SK-N-SH (cell line): ENCODE measurements around the gene LMO2. TPM values are rescaled to one million over a fixed set of nuclear protein-coding genes. Genes with fewer than 3 reads are reported as not detected.

Experiments
- CTCF ChIA-PET: fragments of 300-600, 350-600 bp; formaldehyde crosslinking; extraction: SDS; loops from one replicate; lab custom pipeline; 2021; lab: Yijun Ruan, JAX
- POLR2A ChIA-PET: fragments of 350-600 bp; sonication (Branson Sonifier 250); formaldehyde crosslinking; extraction: SDS; loops from one replicate; lab custom pipeline; 2020; ENCODE audit warnings: antibody characterized with exemption, inconsistent platforms; lab: Yijun Ruan, JAX
- DNase-seq: peaks from one replicate; pipeline ENCODE4 v3.0.0; 2012
- H2AFZ ChIP-seq: fragments of 200-600 bp; sonication (generic); 2 replicates; pipeline ENCODE4 v1.8.1; 2016; ENCODE audit warnings: antibody characterized with exemption, mild to moderate bottlenecking, low read depth
- H3F3A ChIP-seq: fragments of 200-600 bp; sonication (generic); replicated peaks from 2 replicates; pipeline ENCODE3; 2016; ENCODE audit warnings: antibody characterized with exemption, mild to moderate bottlenecking; ENCODE audit not compliant: insufficient read depth
- H3K27ac ChIP-seq, 2 experiments: fragments of 200-500 bp in 1 of 2; fragments of 200-600 bp in 1 of 2; sonication (Bioruptor generic) in 1 of 2; sonication (generic), shearing (Covaris generic) in 1 of 2; 2 replicates each; pipeline versions ENCODE4 v1.5.1 to v1.6.1; 2014 to 2016; ENCODE audit warnings: low read depth in 2 of 2, inconsistent platforms in 1 of 2, low read length in 1 of 2, mild to moderate bottlenecking in 1 of 2, mixed read lengths in 1 of 2
- H3K27me3 ChIP-seq: fragments of 200-600 bp; sonication (generic), shearing (Covaris generic); 2 replicates; pipeline ENCODE4 v1.6.1; 2016; ENCODE audit warnings: mixed run types; ENCODE audit not compliant: insufficient read depth
- H3K36me3 ChIP-seq, 2 experiments: fragments of 200-500 bp in 1 of 2; fragments of 200-600 bp in 1 of 2; sonication (Bioruptor generic) in 1 of 2; sonication (generic) in 1 of 2; replicated peaks in 1 of 2; 2 replicates each; pipeline versions ENCODE3 to v1.5.1; 2014 to 2016; ENCODE audit warnings: low read length in 1 of 2, mild to moderate bottlenecking in 1 of 2; ENCODE audit not compliant: insufficient read depth in 2 of 2, control insufficient read depth in 1 of 2
- H3K4me1 ChIP-seq, 2 experiments: fragments of 200-500 bp in 1 of 2; fragments of 200-600 bp in 1 of 2; sonication (Bioruptor generic) in 1 of 2; sonication (generic), shearing (Covaris generic) in 1 of 2; 2 replicates each; pipeline versions ENCODE4 v1.5.1 to v1.6.1; 2014 to 2016; ENCODE audit warnings: low read depth in 1 of 2, low read length in 1 of 2, mixed run types in 1 of 2; ENCODE audit not compliant: insufficient read depth in 2 of 2, control insufficient read depth in 1 of 2
- H3K4me2 ChIP-seq: fragments of 200-600 bp; sonication (generic), shearing (Covaris generic); 2 replicates; pipeline ENCODE4 v1.6.1; 2017; ENCODE audit warnings: mixed run types
- H3K4me3 ChIP-seq, 2 experiments: fragments of 200-500 bp in 1 of 2; fragments of 200-600 bp in 1 of 2; sonication (Bioruptor generic) in 1 of 2; sonication (generic), shearing (Covaris generic) in 1 of 2; 2 replicates each; pipeline versions ENCODE4 v1.5.1 to v1.8.1; 2014 to 2016; ENCODE audit warnings: low read depth in 2 of 2, inconsistent platforms in 1 of 2, low read length in 1 of 2, mild to moderate bottlenecking in 1 of 2, mixed read lengths in 1 of 2, moderate library complexity in 1 of 2
- H3K79me2 ChIP-seq: fragments of 200-600 bp; sonication (generic); 2 replicates; pipeline ENCODE4 v1.8.1; 2017; ENCODE audit warnings: mild to moderate bottlenecking; ENCODE audit not compliant: insufficient read depth
- H3K9ac ChIP-seq: fragments of 200-600 bp; sonication (generic); 2 replicates; pipeline ENCODE4 v1.6.1; 2017; ENCODE audit warnings: mixed run types
- H3K9me2 ChIP-seq: fragments of 200-600 bp; sonication (generic); 2 replicates; pipeline ENCODE4 v1.6.1; 2017; ENCODE audit warnings: mixed run types
- H3K9me3 ChIP-seq: fragments of 200-600 bp; sonication (generic); 2 replicates; pipeline ENCODE4 v1.6.1; 2017; ENCODE audit warnings: mixed run types, mild to moderate bottlenecking, moderate library complexity
- H4K20me1 ChIP-seq: fragments of 200-600 bp; sonication (generic); 2 replicates; pipeline ENCODE4 v1.6.1; 2017; ENCODE audit warnings: mild to moderate bottlenecking, mixed run types; ENCODE audit not compliant: insufficient read depth
- CHD2 ChIP-seq: fragments of 150-350 bp; IDR thresholded peaks from 2 replicates; pipeline ENCODE4 v1.6.1; 2018; ENCODE audit warnings: low read length; ENCODE audit not compliant: partially characterized antibody
- EZH2phosphoT487 ChIP-seq: fragments of 200-600 bp; sonication (generic); IDR thresholded peaks from 2 replicates; pipeline ENCODE4 v1.6.1; 2017; ENCODE audit warnings: low read depth, mixed run types, mild to moderate bottlenecking, antibody characterized with exemption, moderate library complexity, borderline replicate concordance
- FOSL2 ChIP-seq: IDR thresholded peaks from 2 replicates; pipeline ENCODE4 v1.4.0; 2012; ENCODE audit warnings: low read depth, mild to moderate bottlenecking, moderate library complexity, borderline replicate concordance
- FOXJ3 ChIP-seq: sonication (generic); formaldehyde crosslinking; IDR thresholded peaks from 2 replicates; pipeline ENCODE4 v1.5.1; 2020; ENCODE audit warnings: mild to moderate bottlenecking, missing genetic modification reagents
- FOXM1 ChIP-seq: IDR thresholded peaks from 2 replicates; pipeline ENCODE4 v1.4.0; 2012; ENCODE audit warnings: low read depth, mild to moderate bottlenecking
- IRF3 ChIP-seq: fragments of 150-350 bp; IDR thresholded peaks from 2 replicates; pipeline ENCODE4 v1.6.1; 2016; ENCODE audit warnings: mild to moderate bottlenecking, low read depth, low read length
- JUND ChIP-seq: IDR thresholded peaks from 2 replicates; pipeline ENCODE4 v1.4.0; 2012
- MAX ChIP-seq: IDR thresholded peaks from 2 replicates; pipeline ENCODE4 v1.4.0; 2012; ENCODE audit warnings: low read depth
- MXI1 ChIP-seq: IDR thresholded peaks from 2 replicates; pipeline ENCODE4 v1.6.1; 2012; ENCODE audit warnings: mild to moderate bottlenecking, low read depth, low read length, improper control_type of control experiment
- NFIC ChIP-seq: IDR thresholded peaks from 2 replicates; pipeline ENCODE4 v1.4.0; 2012; ENCODE audit warnings: borderline replicate concordance
- PBX3 ChIP-seq: IDR thresholded peaks from 2 replicates; pipeline ENCODE4; 2012
- RAD21 ChIP-seq: IDR thresholded peaks from 2 replicates; pipeline ENCODE4 v1.6.1; 2012; ENCODE audit warnings: mild to moderate bottlenecking, low read length
- RCOR1 ChIP-seq: fragments of 150-350 bp; IDR thresholded peaks from 2 replicates; pipeline ENCODE4 v1.6.1; 2017; ENCODE audit warnings: antibody characterized with exemption, low read length
- REST ChIP-seq: IDR thresholded peaks from 2 replicates; pipeline ENCODE4 v1.6.1; 2012; ENCODE audit warnings: mild to moderate bottlenecking, low read depth, low read length, moderate library complexity
- SIN3A ChIP-seq: IDR thresholded peaks from 2 replicates; pipeline ENCODE4 v1.6.1; 2012; ENCODE audit warnings: low read depth, mild to moderate bottlenecking, low read length, moderate library complexity, borderline replicate concordance
- SMC3 ChIP-seq: IDR thresholded peaks from 2 replicates; pipeline ENCODE4 v1.6.1; 2012; ENCODE audit warnings: low read depth, low read length, improper control_type of control experiment
- TAF1 ChIP-seq: IDR thresholded peaks from 2 replicates; pipeline ENCODE4 v1.6.1; 2012; ENCODE audit warnings: low read depth, mild to moderate bottlenecking, low read length, moderate library complexity, borderline replicate concordance
- TCF12 ChIP-seq: IDR thresholded peaks from 2 replicates; pipeline ENCODE4 v1.4.0; 2012
- YY1 ChIP-seq: IDR thresholded peaks from 2 replicates; pipeline ENCODE4 v1.4.0; 2012; ENCODE audit warnings: low read depth, mild to moderate bottlenecking
- ZBTB33 ChIP-seq: IDR thresholded peaks from 2 replicates; pipeline ENCODE4 v1.4.0; 2012; ENCODE audit warnings: low read depth, borderline replicate concordance
- WGBS: methylation state at CpG from one replicate; pipeline ENCODE4 v1.1.6; 2017; ENCODE audit warnings: low lambda C conversion rate; 5-methylcytosine and 5-hydroxymethylcytosine counted together
- polyA plus RNA-seq, 3 experiments: library from polyadenylated mRNA; depleted of rRNA; stranded (reverse); fragments of >200 nt; gene quantifications; 2 replicates each; pipeline ENCODE4 v1.2.3, GENCODE V29; 2012

Gene LMO2
- polyA plus RNA-seq, 1 of the 3 experiments (the other 2 are of a cell fraction): 0.05 TPM

- H3K27me3 ChIP-seq: peaks cover 25% of the 10 kb centered on the region; the same call in 1 of the 2 replicates
These were observed 12.5 kb downstream of the LMO2 start for GRCh38 chr11:33879375-33879774.

More at GRCh38 chr11:33879375-33879774, 12.5 kb downstream of the LMO2 start:
- Histone ChIP-seq H3K79me2 (no peaks in the 10 kb centered on the region), H3K9me3 (no peaks in the 10 kb centered on the region), H3K4me3 (no peak overlapping the region), H3K36me3 (no peaks in the 10 kb centered on the region), H3K9ac (no peak overlapping the region), H3K4me1 (no peaks in the 10 kb centered on the region), H2AFZ (no peak overlapping the region), H4K20me1 (no peaks in the 10 kb centered on the region), H3K4me2 (no peak overlapping the region), H3K27ac (no peak overlapping the region), H3K9me2 (no peaks in the 10 kb centered on the region), H3F3A (no peaks in the 10 kb centered on the region)
- TF ChIP-seq MAX (no peak), NFIC (no peak), TCF12 (no peak), ZBTB33 (no peak), RCOR1 (no peak), MXI1 (no peak), SIN3A (no peak), SMC3 (no peak), CHD2 (no peak), RAD21 (no peak), FOXJ3 (no peak), REST (no peak), FOXM1 (no peak), IRF3 (no peak), EZH2phosphoT487 (no peak), PBX3 (no peak), JUND (no peak), FOSL2 (no peak), TAF1 (no peak), YY1 (no peak)
- no peak for DNase-seq
- ChIA-PET CTCF (interaction anchor here (1.4 to 2.1 kb wide), 2 partner anchors 11 to 21 kb away, joined by 4 to 8 read pairs; no protein-coding TSS in a partner anchor), POLR2A (no interaction called here)
- WGBS: 62% methylated on average over 9 of the region's 9 CpGs
